Right lobe of liver (tissue), 6 donors: Measurements from ENCODE around the gene BIRC2. TPM values are rescaled to one million over a fixed set of nuclear protein-coding genes. Genes with fewer than 3 reads are reported as not detected.

Experiments used
- ATAC-seq, 4 donors: fragments of 200-7000 bp; cut with Tn5 transposase; one replicate each; pipeline ENCODE4 v1.9.1; 2020; ENCODE audit warnings: mild to moderate bottlenecking in 4 of 4, moderate library complexity in 4 of 4
- DNase-seq, 3 donors: peaks; one replicate each; pipeline ENCODE4 v3.0.0-alpha.2; 2020
- H3K27ac ChIP-seq, 3 donors: fragments of 200-600 bp; one replicate each; pipeline ENCODE4 v1.8.0; 2022
- H3K27me3 ChIP-seq, 2 donors: fragments of 200-600 bp; one replicate each; pipeline ENCODE4 v1.8.0; 2022
- H3K36me3 ChIP-seq, 4 donors: fragments of 200-600 bp; sonication (generic) in 1 of 4; one replicate each; pipeline versions ENCODE4 v1.5.1 to v1.8.0; 2017 to 2022; ENCODE audit warnings: control low read depth in 1 of 4
- H3K4me1 ChIP-seq, 4 donors: fragments of 200-600 bp; sonication (generic) in 1 of 4; one replicate each; pipeline versions ENCODE4 v1.5.1 to v1.8.0; 2017 to 2022; ENCODE audit warnings: control low read depth in 1 of 4
- H3K4me3 ChIP-seq, 3 donors: fragments of 200-600 bp; one replicate each; pipeline ENCODE4 v1.8.0; 2022
- H3K9me3 ChIP-seq, 4 donors: fragments of 200-600 bp; sonication (generic) in 1 of 4; one replicate each; pipeline versions ENCODE4 v1.5.1 to v1.8.0; 2017 to 2022; ENCODE audit warnings: control low read depth in 1 of 4
- CTCF ChIP-seq, 4 donors: fragments of 200-600 bp in 3 of 4; fragments of 450-650 bp in 1 of 4; IDR thresholded peaks; one replicate each; pipeline versions ENCODE4 v1.5.1 to v1.8.0; 2016 to 2022; ENCODE audit warnings: antibody characterized with exemption in 4 of 4, mild to moderate bottlenecking in 2 of 4
- POLR2A ChIP-seq: fragments of 450-650 bp; IDR thresholded peaks from one replicate; pipeline ENCODE4 v1.6.1; 2017; ENCODE audit warnings: antibody characterized with exemption, mild to moderate bottlenecking
- WGBS: methylation state at CpG from one replicate; pipeline ENCODE4 v1.1.6; 2018; ENCODE audit warnings: low coverage, low lambda C conversion rate; ENCODE audit not compliant: insufficient coverage; ENCODE audit errors: missing lambda C conversion rate; 5-methylcytosine and 5-hydroxymethylcytosine counted together
- intact Hi-C, 2 donors: fragments of 100-400 bp; cut with DNase I; formaldehyde crosslinking; loops; one replicate each; pipeline versions ENCODE4 v1.11.2 to v1.14.1; 2022
- total RNA-seq, 6 experiments: library from RNA; depleted of rRNA in 2 of 6; stranded (reverse); fragments of >200 nt in 2 of 6; fragmentation: NEBNext Ultra II Directional in 3 of 6; extraction: Animal tissue kit (Norgen Biotek cat#: 25700) in 3 of 6; gene quantifications; one replicate each; pipeline versions ENCODE4 v1.1.0 to v1.2.4, GENCODE V29; 2016 to 2023
- donor health status: DM: no; HTN: yes; CAD: no.
- donor health status: DM: no; HTN: no; CAD: no.
- donor health status: DM: no; HTN: no; CAD: no.
- donor health status: DM: no; HTN: yes; CAD: no.
- donor health status: DM: no; HTN: yes; CAD: no.

The BIRC2 gene
- total RNA-seq, 6 experiments from 2014 or later, result 20.2 to 26.6 (median 25.3) TPM

- WGBS, result 85% methylated on average over 5 of the region's 5 CpGs
- intact Hi-C loops, result no loop called here
These were observed 28.8 kb downstream of the BIRC2 start for GRCh38 chr11:102375720-102376399.

GRCh38 chr11:102377891-102378290 is 30.9 kb downstream of the BIRC2 start:
- WGBS, result 85% methylated on average over 2 of the region's 2 CpGs
- H3K4me3 ChIP-seq, result no peak overlapping the region
- no peak for DNase-seq
- no peaks in the 10 kb centered on the region for H3K27me3 ChIP-seq
- ATAC-seq, result no peak
- TF ChIP-seq CTCF (IDR thresholded peaks at IDR 0.05) (no peak), POLR2A (no peak)
- H3K9me3 ChIP-seq, result no peaks in the 10 kb centered on the region
- H3K27ac ChIP-seq, result no peak overlapping the region
- peaks cover 0 to 29% (median 10%) of the 10 kb centered on the region in 4 donors for H3K36me3 ChIP-seq
- H3K4me1 ChIP-seq, result no peaks in the 10 kb centered on the region
- intact Hi-C loops, result no loop called here

More at GRCh38 chr11:102375720-102376399, 28.8 kb downstream of the BIRC2 start:
- no peaks in the 10 kb centered on the region for H3K27me3 ChIP-seq
- H3K4me1 ChIP-seq, result no peaks in the 10 kb centered on the region
- DNase-seq (no peak), ATAC-seq (no peak)
- H3K27ac ChIP-seq, result no peak overlapping the region
- TF ChIP-seq CTCF (IDR thresholded peaks at IDR 0.05), result no peak
- no peak for TF ChIP-seq POLR2A
- H3K9me3 ChIP-seq, result no peaks in the 10 kb centered on the region
- no peak overlapping the region for H3K4me3 ChIP-seq
- peaks cover 0 to 29% (median 10%) of the 10 kb centered on the region in 4 donors for H3K36me3 ChIP-seq

DNA sequence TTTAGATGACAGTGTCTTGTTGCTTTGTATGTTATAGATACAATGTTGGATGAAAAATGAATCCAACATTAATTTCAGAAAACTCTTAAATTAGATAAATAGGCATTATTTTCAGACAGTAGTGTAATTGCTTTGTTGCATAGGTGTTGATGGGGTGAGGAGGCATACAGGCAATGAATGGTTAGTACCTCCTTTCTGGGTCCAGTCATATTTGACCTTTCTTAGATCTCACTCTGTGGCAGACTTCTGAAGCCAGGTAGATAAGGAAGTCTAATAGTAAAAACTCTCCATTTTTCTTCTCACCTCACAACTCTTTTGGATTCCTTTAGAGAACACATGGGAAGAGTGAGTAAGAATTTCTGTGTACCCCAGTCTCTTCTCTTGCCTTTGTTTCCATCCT is 31.8 kb downstream of the BIRC2 start:
- no peak for ATAC-seq
- peaks cover 0 to 33% (median 10%) of the 10 kb centered on the region in 4 donors for H3K36me3 ChIP-seq
- no peaks in the 10 kb centered on the region for H3K9me3 ChIP-seq
- H3K4me3 ChIP-seq, result no peak overlapping the region
- H3K27me3 ChIP-seq, result no peaks in the 10 kb centered on the region
- intact Hi-C loops, result no loop called here
- TF ChIP-seq POLR2A (no peak), CTCF (IDR thresholded peaks at IDR 0.05) (no peak)
- DNase-seq, result no peak
- no peak overlapping the region for H3K27ac ChIP-seq
- no peaks in the 10 kb centered on the region for H3K4me1 ChIP-seq

- no peak overlapping the region for H3K4me3 ChIP-seq
- ATAC-seq (peak in 2 of 4 donors; percentile 61), DNase-seq (no peak)
- peaks cover 0 to 46% (median 8%) of the 10 kb centered on the region in 4 donors for H3K36me3 ChIP-seq
- intact Hi-C loops, result no loop called here
- TF ChIP-seq CTCF (IDR thresholded peaks at IDR 0.05) (no peak), POLR2A (no peak)
- H3K9me3 ChIP-seq, result no peaks in the 10 kb centered on the region
- 80% methylated on average over 3 of the region's 3 CpGs for WGBS
- no peaks in the 10 kb centered on the region for H3K27me3 ChIP-seq
- no peak overlapping the region for H3K27ac ChIP-seq
- H3K4me1 ChIP-seq, result no peaks in the 10 kb centered on the region
These were observed 35.4 kb downstream of the BIRC2 start for GRCh38 chr11:102382384-102382783.
